Midbrain (tissue), 1 donor: Measurements from ENCODE around the gene FBXL12.
A peak's percentile ranks its signal among the peaks of the same experiment; 100 is the strongest.
"Not testable (repeated sequence)": the region's sequence is repeated elsewhere in the genome, so short reads cannot be mapped to it uniquely, and the experiment has no call there.

Source experiments
- DNase-seq: peaks from one replicate; lab custom pipeline; 2025; lab: John Stamatoyannopoulos, UW

FBXL12 gene

GRCh38 chr19:9818734-9819595, at the start of gene FBXL12:
TSS of gene FBXL12 (minus strand) at chr19:9819079. CDS start at chr19:9818813, 266 bp downstream.
- DNase-seq, result peak; percentile 100

- DNase-seq, result peak; percentile 16
Observed at GRCh38 chr19:9865732-9866501, 47.0 kb upstream of the FBXL12 start.

GRCh38 chr19:9863759-9864158, 44.9 kb upstream of the FBXL12 start:
- no peak for DNase-seq

DNA sequence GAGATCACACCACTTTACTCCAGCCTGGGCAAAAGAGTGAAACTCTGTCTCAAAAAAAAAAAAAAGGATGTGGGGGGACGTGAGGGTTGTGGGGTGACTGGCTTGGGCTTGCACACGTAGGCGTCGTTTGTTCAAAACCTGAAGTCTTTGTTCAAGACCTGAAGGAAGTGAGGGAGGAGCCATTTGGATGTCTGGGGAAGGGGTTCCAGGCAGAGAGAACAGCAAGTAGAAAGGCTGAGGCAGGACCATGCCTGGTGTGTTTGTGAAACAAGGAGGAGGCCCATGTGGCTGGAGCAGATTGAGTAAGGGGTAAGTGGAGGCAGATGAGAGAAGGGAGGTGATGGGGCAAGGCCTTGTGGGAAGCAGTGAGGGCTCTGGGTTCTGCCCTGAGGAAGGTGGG, 44.1 kb upstream of the FBXL12 start:
- no peak for DNase-seq

- DNase-seq, result no peak
Observed at GRCh38 chr19:9861503-9861902, 42.6 kb upstream of the FBXL12 start.

DNA sequence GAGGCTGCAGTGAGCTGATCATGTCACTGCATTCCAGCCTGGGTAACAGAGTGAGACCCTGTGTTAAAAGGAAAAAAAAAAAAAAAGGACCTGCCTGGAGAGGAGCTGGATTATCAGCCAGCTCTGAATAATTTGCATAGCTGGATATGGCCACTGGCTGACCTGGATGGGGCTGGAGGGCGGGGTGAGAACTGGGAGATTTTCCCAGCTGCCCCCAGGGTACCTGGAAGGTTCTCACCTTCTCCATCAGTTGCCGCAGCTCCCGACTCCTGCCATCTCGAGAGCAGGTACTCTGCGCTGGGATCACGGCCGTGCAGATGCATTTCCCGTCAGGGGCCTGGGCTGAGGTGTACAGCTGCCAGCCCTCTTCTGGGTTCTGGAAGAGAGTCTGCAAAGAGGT, 41.5 kb upstream of the FBXL12 start:
- DNase-seq, result no peak

GRCh38 chr19:9858766-9859165, 39.9 kb upstream of the FBXL12 start:
- no peak for DNase-seq

DNA sequence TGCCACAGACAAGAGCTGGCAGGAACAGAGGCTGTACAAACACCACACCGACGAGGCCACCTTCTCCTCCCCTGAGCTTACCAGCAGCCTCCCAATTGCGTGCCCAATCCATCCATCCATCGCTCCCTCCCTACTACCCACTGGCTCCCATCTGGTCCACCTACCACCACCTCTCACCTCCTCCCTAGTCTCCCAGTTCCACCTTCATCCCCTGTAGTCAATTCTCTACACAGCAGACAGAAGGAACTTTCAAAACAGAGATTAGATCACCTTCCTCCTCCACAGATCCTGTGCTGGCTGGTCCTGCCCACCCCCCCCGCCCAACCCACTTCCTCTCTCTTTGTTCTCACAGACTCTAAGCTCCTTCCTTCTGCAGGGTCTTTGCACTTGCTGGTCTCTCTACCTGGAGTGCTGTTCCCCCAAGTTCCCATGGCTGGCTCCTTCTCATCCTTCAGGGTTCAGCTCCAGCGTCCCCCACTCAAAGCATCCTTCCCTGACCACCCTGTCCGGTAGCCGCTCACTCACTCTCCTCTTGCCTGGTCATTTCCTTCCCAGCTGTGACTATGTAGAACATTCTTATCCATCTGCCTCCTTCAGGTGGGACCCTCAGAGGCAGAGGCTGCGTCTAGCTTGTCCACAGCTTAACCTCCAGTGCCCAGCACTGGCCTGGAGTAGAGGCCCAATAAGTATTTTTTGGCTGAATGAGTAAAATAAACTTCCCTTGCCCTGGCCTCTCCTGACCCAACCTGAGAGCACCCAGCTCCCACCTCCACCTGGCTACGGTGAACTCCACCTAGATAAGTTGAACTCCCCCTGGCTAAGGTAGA, 39.3 kb upstream of the FBXL12 start:
- no peak for DNase-seq

- no peak for DNase-seq
Observed at GRCh38 chr19:9857076-9857721, 38.3 kb upstream of the FBXL12 start.

GRCh38 chr19:9856609-9857008, 37.7 kb upstream of the FBXL12 start:
- no peak for DNase-seq

DNA sequence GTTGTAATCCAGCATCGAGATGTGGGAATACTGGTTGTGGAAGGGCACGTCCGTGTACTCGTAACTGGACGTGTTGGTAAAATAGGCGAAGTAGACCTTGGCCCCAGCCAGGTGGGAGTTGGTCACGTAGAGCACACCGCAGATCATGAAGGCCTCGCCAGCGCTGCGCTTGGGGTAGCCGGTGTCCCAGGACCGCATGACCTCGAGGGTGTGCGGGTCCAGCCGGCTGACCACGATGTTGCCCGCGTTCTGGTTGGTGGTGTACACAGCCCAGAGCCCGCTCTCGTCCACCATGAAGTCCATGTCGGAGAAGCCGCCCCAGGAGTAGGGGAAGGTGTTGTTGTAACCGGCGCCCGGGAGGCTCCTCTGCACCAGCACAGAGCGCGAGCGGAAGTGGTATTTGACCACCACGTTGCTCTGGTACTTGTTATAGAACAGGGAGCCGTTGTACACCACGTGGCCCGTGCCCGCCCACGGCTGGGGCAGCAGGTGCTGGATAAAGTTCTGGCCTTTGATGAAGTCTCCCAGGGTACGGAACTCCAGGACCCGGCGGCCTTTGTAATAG, 35.5 kb upstream of the FBXL12 start:
- DNase-seq, result no peak

DNA sequence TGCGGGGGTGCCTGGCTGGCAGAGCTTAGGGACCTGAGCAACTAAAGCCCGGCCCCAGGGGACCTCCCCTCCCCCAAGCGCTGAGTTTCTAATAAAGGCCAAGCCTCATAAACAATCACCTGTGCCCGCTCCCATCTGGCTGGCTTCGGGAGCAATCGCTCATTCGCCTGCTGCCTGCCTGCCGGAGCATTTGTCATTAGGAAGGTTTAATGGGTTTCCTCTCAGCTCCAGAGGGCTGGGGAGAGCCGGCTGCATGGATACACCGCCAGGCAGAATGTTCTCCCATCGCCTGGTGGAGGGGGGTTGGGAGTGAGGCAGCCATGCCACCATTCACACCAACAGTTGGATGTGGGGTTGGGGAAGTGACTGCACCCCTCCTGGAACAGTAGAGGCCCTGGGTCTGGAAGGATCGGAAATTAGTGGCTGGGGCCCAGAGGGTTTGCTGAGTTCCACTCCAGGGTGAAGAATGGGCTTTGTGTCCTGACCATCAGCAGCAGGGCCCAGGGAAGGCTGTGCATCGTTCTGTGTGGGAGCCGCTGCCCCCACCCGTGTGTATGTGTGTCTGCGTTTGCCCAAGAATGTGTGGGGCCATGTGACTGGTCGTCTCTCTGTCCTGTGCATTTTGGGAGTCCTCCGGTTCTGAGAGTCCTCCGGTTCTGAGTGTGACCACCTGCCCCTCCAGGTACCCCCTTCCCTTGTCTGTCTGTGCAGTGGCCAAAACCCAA, 31.5 kb upstream of the FBXL12 start:
- no peak for DNase-seq

- no peak for DNase-seq
Observed at GRCh38 chr19:9849791-9850190, 30.9 kb upstream of the FBXL12 start.

GRCh38 chr19:9848762-9849161, 29.9 kb upstream of the FBXL12 start:
- DNase-seq, result no peak

DNA sequence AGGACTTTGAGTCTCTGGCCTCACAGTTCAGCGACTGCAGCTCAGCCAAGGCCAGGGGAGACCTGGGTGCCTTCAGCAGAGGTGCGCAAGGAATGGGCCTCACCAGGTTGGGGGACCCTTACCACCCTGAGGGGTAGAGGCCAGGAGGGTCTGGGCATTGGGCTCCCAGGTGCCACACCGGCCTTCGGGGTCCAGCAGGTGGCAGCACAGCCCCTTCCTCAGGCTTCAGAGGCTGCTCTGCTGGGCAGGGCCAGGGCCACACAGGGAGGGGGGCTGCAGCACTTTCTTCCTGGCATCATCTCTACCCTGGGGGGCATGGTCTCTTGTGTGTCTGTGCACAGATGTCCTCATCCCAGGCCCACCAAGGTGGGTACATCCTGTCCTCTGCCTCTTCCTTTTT, 29.2 kb upstream of the FBXL12 start:
- DNase-seq, result no peak

DNA sequence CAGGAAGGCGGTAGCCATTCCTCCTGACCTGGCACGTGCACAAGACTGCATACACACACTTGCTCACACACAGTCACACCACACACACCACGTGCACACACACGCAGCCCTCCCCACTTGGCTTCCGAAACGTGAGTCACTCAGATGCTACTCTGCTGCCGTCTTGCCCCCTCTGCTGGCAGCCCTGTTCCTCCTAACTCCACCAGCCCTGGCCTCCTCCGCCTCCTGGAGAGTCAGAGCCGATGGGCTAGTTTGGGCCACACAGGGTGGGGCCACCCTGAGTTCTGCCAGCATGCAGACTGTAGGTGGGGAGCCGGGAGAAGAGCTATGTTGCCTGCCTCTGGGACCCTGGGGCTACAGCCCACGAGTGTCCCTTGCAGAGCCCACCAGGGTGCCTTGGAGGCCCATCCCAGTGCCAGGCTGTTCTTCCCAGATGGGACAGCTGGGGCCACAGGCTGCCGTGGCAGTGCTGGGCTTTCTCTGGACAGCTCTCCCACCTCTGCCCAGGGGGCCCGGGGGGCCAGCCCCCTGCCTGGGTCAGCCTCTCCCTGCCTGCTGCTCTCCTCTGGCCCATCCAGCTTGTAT, 28.3 kb upstream of the FBXL12 start:
- DNase-seq, result no peak

GRCh38 chr19:9843626-9844273, 24.9 kb upstream of the FBXL12 start:
- not testable (repeated sequence) for DNase-seq

DNA sequence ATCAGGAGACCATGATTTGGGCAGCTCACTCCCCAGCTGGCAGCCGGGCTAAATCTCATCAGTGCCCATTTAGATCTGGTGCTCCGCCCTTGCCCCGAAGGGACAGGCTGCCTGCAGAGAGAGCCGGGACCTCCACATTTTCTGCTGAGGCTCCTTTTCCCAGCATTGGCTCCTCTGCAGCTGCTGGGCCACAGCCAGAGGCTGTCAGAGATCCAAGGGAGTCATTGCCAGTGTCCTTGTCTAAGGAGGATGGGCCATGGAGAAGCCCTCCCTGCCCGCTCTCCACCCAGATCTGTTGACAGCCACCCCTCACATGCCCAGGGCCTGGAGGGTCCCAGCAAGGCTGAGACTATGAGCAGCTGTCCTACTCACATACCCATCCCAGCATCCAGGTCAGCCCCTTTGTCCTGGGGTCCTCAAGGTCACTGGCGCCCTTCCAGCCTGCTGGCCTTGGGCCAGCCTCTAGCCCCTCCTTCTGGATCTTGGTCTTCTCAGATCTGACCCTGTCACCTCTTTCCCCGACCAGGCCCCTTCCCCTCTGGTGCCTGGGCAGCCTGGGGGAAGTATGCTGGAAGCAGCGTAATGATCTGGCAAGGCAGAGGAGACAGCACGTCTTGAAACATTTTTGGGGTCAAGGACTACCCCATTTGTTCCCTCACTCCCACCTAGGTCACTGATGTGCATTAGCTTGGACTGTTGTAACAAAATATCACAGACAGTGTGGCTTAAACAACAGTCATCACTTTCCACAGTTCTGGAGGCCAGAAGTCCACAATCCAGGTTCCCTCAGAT, 24.2 kb upstream of the FBXL12 start:
- DNase-seq, result no peak

DNA sequence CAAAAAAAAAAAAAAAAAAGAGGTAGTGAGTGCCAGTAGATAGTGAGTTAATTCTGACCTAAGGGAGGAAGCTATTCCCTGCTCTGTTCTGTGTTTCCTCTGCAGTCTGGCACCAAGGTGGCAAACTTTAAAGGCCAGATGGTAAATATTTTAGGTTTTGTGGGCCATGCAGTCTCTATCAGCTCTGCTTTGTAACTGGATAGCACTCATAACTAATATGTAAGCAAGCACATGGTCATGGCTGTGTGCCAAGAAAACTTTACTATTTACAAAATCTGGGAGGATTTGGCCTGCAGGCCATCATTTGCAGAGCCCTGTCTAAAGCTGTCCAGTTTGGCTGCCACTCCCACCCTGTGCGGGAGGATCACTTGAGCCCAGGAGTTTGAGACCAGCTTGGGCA, 20.5 kb upstream of the FBXL12 start:
- no peak for DNase-seq
